ENCODE data around the gene DRGX.

Gene DRGX

DNA sequence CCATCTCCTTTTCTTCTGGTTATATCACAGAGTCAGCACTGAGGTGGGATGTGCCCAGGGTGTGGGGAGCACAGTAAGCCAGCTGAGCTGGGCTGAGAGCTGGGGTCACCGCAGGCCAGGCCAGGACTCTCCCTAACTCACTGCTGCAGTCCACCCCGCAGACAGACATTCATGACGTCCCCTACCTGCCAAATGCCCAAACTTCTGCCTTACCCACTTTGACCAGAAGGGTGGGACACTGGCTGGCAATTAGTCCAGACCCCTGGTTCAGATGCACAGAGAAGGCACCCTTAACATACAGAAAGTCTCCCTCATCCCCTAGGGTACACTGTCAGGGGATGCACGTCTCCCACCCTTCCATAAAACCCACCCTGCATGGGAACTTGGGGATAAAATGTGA lies 2.1 kb downstream of the DRGX start:
- TF ChIP-seq, protein P1, sequence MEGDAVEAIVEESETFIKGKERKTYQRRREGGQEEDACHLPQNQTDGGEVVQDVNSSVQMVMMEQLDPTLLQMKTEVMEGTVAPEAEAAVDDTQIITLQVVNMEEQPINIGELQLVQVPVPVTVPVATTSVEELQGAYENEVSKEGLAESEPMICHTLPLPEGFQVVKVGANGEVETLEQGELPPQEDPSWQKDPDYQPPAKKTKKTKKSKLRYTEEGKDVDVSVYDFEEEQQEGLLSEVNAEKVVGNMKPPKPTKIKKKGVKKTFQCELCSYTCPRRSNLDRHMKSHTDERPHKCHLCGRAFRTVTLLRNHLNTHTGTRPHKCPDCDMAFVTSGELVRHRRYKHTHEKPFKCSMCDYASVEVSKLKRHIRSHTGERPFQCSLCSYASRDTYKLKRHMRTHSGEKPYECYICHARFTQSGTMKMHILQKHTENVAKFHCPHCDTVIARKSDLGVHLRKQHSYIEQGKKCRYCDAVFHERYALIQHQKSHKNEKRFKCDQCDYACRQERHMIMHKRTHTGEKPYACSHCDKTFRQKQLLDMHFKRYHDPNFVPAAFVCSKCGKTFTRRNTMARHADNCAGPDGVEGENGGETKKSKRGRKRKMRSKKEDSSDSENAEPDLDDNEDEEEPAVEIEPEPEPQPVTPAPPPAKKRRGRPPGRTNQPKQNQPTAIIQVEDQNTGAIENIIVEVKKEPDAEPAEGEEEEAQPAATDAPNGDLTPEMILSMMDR (IDR thresholded peaks at IDR 0.05; ENCODE audit: insufficient read depth, low read depth, low read length, missing control alignments), result no peak
- H3K4me3 ChIP-seq (ENCODE audit: low read length), result no peak overlapping the region
- no peak for DNase-seq (ENCODE audit: low read depth)

DNA sequence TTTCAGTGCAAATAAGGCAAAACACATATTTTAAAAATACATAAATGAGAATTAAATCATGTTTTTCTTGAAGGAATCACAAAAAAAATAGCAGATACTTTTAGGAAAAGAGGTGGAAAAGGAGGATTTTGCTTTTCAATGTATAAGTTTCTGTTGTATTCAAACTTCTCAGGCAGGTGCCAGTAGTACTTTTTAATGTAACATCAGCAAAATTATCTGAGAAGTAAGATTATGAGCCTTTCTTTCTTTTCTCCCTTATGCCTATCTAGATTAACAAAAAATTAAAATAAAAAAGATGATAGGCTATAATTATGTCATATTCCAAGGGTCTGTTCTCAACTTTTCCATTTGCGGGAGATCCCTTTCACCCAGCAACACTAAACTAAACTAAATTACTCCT lies 2.6 kb downstream of the DRGX start:
- H3K4me3 ChIP-seq (ENCODE audit: low read length), result no peak overlapping the region
- no peak for DNase-seq (ENCODE audit: low read depth)
- TF ChIP-seq, protein P1 (IDR thresholded peaks at IDR 0.05; ENCODE audit: insufficient read depth, low read depth, low read length, missing control alignments), result no peak

DNA sequence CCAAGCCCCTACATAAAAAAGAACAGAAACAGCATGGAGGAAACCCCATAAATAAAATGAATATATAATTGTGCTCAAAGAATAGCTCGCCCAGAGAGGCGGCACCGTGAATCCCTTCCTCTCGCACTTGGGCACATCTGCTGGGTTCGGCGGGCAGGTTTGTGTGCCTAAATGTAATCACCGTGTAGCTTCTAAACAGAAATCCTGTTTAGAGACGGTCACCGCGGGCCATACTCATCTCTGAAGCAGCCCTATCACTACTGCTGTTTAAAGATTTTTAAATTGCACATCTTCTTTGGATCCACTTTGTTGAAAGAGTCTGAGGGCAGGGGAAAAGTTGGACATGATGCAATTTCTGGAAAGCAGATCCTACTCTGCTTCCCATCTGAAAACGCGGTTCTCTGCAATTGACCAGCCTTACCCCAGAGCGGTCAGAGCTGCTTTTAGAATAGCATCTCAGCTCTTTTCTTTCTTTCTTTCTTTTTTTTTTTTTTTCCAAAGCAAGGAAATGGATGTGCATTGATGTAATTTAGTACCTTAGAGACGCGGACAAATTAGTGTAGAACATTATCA lies 6.4 kb downstream of the DRGX start:
- TF ChIP-seq, protein P1 (IDR thresholded peaks at IDR 0.05; ENCODE audit: insufficient read depth, low read depth, low read length, missing control alignments), result no peak
- DNase-seq (ENCODE audit: low read depth), result no peak
- H3K4me3 ChIP-seq (ENCODE audit: low read length), result no peak overlapping the region

DNA sequence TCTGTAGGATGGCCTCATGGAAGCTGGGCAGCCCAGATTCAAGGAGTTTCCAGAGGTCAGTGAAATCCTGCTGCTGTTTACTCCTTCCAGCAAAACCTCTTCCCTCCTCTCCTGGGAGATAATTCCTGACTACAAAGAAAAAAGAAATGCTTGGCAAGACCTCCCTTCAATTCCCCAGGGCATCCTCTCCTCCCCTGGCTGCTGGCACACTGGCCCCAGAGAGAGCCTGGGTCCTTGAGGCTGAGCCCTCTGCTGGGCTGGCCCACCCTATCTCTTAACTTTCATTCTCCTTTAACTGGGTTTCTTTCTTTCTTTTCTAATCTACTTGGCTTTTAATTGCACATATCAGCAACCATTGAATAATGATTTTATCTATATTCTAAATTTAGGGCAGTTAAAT lies 7.7 kb downstream of the DRGX start:
- TF ChIP-seq, protein P1 (IDR thresholded peaks at IDR 0.05; ENCODE audit: insufficient read depth, low read depth, low read length, missing control alignments), result no peak
- H3K4me3 ChIP-seq (ENCODE audit: low read length), result no peak overlapping the region
- DNase-seq (ENCODE audit: low read depth), result no peak

DNA sequence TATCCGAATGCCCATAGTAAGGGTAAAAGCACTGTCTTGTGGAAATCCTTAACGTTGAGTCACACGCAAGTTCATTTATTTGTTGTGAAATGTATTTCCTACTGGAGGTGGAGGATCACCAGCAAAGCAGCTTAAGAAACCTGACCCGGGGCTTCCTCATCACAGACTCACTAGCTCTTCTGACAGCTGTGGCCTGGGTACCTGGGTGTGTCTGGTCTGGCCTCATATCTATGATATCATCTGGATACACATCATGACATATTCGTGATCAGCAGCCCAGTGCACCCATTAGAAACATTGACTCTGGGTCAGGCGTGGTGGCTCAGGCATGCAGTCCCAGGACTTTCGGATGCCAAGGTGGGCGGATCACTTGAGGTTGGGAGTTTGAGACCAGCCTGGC lies 8.8 kb downstream of the DRGX start:
- no peak overlapping the region for H3K4me3 ChIP-seq (ENCODE audit: low read length)
- DNase-seq (ENCODE audit: low read depth), result peak; percentile 98
- TF ChIP-seq, protein P1 (IDR thresholded peaks at IDR 0.05; ENCODE audit: insufficient read depth, low read depth, low read length, missing control alignments), result no peak

DNA sequence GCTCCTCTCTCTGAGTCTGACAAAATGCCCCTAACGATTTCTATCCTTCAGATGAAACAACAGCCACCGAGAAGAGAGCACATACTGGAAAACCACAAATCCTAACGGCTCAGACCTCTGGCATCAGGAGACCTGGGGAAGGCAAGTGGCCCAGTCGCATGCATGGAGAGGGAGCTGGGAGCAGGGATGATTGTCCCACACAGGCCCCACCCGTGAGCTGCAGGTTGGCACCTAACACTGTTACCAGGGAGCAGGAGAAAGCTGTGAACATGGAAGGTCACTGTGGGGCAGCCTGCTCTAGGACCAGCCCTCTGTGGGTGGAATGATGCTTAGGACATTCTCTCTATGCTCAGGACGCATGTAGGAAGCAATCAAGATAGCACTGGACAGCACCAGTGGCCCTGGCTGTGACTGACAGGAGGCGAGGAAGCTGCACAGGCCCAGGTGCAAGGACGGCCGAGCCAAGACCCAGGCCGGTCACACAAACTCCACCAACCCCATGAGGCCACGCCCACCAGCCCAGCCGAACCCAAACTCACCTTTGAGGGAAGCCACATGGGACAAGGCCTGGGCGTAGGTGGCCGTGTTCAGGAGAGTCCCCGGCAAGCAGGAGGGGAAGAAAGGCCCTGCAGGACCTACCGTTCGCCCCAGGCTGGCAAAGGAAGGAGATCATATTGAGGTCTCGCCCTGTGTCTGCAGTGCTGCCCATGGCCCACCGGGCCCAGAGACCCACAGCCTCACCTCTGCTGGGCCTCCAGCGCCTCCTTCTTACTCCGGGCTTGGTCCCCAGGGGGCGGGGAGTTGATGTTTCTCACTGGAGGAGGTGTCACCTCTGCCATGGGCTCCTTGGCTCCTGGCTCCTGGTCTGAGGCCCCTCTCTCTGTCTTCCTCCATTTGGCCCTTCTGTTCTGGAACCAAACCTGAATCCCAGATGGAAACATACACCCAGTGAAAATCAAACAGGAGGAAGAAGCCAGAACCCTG lies 9.7 kb downstream of the DRGX start:
- TF ChIP-seq, protein P1 (IDR thresholded peaks at IDR 0.05; ENCODE audit: insufficient read depth, low read depth, low read length, missing control alignments), result no peak
- H3K4me3 ChIP-seq (ENCODE audit: low read length), result no peak overlapping the region
- DNase-seq (ENCODE audit: low read depth), result no peak

Measured in epithelial cell of esophagus (primary cell).